ENCODE data around the gene TNRC18.
"Not testable (repeated sequence)": the region's sequence is repeated elsewhere in the genome, so short reads cannot be mapped to it uniquely, and the experiment has no call there.

The TNRC18 gene

DNA sequence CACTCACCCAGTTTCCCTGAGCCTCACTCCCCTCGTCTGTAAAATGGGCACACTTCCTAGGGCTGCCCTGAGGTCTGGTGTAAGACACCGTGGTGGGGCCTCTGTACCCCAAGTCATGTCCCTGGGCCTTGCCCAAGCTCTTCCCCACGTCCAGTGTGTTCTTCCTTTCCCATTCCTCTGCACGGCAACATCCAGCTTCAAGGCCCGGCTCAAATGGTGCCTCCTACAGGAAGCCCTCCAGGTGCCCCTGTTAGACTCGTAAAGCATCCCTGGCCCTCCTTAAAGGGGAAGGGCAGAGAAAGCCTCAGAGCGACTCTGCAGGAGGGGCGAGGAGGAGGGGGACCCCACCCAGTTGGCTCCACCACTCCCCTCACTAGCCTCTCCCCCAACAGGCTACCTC lies 132.3 kb downstream of the TNRC18 start:
- DNase-seq (ENCODE audit: low read depth) = no peak

DNA sequence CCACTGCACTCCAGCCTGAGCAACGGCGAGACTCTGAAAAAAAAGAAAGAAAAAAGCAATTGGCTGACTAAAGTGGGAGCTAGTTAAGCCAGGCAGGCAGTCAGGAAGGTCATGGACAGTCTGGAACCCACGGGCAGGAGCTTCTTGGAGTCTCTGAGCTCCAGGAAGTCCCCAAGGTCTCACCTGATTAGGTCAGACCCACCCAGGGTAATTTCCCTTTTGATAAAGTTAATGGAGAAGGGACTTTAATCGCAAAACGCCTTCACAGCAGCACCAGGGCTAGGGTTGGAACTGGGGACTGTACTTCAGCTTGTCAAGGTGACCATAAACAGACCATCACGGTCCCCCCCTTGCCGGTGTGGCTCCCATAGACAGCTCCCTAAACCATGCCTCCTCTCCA lies 134.3 kb downstream of the TNRC18 start:
- DNase-seq (ENCODE audit: low read depth) = no peak

DNA sequence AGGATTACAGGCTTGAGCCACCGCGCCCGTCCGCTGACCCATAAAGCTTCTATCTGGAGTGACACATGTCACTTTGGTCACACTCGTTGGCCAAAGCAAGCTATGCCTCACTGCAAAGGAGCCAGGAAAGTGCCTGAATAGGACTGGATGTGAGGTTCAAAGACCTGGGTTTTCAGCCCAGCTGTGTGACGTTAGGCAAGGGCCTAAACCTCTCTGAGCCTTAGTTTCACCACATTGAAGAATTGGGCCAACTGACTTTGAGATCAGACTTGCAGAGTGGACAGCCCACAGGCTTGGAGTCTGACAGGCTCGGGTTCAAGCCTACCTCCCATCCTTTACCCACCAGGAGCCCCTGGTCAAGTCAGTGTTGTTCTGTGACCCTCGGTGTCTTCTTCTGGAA lies 135.1 kb downstream of the TNRC18 start:
- DNase-seq (ENCODE audit: low read depth) = not testable (repeated sequence)

DNA sequence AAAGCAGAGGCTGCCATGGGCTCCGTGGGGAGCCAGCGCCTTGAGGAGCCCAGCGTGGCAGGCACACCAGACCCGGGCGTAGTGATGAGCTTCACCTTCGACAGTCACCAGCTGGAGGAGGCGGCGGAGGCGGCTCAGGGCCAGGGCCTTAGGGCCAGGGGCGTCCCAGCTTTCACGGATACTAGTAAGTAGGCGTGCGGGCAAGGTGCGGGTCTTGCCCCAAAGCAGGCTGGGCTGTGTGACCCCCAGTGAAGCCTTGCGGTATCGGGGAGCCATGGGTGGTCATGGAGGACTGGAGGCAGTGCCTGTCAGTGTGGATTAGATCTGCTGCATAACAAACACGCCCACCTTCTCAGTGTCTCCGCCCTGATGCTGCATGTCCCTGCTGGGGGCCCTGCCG lies 135.8 kb downstream of the TNRC18 start:
- DNase-seq (ENCODE audit: low read depth) = no peak

DNA sequence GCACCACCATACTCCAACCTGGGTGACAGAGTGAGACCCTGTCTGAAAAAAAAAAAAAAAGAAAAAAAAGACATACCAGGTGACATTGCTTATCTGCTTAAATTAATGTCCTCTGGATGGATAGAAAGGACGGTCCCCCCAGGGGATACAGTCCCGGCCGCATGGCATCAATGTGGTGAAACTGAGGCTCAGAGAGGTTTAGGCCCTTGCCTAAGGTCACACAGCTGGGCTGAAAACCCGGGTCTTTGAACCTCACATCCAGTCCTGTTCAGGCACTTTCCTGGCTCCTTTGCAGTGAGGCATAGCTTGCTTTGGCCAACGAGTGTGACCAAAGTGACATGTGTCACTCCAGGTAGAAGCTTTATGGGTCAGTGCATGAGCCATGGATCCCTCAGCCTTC lies 136.3 kb downstream of the TNRC18 start:
- not testable (repeated sequence) for DNase-seq (ENCODE audit: low read depth)

DNA sequence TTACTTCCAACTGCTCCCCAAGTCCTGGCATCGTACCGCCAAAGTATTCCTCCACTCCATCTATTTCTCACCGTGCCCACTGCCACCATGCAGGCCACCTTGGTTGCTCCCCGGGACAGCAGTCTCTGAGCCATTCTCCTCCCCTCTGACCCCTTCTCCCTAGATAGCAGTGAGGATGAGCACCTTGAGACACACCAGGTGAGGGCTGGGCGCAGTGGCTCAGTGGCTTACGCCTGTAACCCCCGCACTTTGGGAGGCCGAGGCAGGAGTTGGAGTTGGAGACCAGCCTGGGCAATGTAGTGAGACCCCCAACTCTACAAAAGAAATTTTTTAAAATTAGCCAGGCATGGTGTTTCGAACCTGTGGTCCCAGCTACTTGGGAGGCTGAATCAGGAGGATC lies 136.7 kb downstream of the TNRC18 start:
- DNase-seq (ENCODE audit: low read depth) = no peak

DNA sequence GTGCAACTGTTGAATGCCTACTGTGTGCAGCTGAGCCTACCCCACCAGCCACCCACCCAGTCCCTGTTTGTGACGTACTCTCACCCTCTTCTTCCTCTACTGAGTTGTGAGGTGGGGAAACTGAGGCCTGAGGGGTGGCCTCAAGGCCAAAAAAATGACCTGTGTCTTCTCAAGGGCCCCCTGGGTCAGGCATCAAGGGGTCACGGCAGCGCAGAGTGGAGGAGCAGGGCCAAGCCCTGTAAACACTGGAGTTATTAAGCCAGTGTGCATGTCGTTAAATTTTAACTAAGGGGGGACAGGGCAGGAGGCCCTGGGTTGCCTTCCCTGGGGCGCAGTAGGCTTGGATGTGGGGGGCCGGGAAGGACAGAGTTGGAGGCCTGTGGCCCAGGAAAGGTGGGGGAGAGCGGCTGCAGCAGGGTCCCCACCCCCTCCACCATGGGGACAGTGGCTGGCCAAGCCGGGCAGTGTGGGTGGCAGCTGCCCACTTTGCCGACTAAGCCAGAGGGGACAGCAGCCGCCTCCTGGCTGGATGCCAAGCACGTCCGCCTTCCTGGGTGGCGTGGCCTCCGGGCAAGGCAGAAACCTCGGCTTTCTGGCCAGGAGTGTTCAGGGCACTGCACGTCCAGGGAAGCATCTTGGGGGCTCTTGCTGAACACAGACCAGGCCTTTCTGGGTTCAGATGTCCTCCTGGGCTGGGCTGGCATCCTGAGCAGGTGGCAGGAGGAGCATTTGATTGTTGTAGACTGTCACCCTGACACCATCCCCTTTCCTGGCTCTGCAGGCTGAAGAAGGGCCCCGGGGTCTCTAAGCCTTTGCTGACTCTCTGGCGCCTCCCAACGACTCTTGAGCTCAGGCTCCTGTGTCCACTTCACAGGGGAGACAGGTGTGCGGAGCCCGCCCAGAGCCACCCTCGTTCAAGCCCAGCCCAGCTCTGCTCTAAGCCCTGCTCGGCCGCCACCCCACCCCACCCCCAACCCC lies 139.0 kb downstream of the TNRC18 start:
- DNase-seq (ENCODE audit: low read depth) = no peak

DNA sequence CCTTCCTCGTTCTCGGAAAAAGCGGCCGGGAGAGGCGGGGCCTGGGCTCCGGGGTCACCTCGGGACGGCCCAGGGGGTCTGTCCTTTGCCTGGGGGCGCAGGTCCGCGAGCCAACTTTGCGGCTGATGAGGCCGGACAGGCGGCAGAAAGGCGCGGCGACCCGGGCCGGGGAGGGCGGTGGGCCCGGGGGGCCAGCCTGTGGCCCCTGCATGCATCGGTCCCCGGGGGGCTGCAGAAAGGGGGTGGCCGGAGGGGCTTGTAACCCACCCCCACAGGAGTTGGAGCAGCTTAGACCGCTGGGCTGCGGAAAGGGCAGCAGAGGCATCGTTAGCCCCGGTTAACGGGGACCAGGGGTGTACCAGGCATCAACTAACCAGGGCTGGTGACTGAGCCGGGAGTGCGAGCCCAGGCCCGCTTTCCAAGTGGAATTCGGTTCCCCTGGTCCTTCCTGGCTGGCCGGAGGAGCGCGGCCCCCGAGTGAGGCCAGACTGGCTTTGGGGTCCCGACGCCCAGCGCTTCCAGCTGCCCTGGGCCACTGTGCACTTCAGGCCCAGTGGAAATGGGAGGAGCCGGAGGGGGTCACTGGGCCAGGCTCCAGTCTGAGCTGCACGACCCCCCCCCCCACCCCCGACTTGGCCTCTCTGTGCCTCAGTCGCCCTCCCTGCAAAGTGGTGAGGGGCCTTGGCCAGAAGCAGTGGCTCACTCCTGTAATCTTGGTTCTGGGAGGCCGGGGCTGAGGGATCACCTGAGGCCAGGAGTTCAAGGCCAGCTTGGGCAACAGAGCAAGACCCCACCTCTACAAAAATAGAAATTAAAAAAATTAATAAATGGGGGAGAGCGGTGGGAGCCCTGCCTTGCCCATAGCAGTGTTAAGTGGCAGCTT lies 140.0 kb downstream of the TNRC18 start:
- DNase-seq (ENCODE audit: low read depth) = no peak

DNA sequence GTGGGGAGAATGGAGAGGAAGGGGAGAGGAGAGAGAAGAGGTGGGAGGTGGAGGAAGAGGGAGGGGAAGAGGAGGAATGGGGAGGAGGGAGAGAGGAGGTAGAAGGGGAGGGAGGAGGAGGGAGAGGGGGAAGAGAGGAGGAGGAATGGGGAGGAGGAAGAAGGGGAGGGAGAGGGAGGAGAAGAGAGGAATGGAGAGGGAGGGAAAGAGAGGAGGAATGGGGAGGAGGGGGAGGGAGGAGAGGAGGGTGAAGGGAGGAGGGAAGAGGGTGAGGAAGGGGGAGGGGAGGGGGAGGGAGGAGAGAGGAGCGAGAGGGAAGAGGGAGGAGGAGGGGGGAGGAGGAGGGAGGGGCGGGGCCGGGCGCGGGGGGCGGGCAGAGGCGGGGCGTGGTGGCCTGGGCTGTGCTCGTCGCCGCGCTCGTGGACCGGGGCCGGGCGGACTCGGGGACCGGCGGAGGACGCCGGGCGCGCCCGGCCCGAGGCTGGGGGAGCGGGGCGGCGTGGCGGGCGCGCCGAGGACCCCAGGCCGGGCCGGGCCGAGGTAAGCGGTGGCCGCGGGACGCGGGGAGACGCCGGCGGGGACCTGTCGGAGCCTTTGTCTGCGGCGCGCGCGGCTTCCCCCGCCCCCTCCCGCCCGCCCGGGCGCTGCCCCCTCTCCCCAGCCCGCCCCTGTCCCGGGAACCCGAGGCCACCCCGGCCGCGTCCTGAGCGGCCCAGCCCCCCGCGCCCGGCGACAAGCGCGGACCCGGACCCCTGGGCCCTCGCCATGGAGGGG lies 140.9 kb downstream of the TNRC18 start, which contains the start of gene SLC29A4:
Gene SLC29A4, plus strand, starts transcription at position 401 of the 774 bp plus-strand sequence. CDS start 4,874 bp downstream, outside the sequence.
- DNase-seq (ENCODE audit: low read depth) = no peak

DNA sequence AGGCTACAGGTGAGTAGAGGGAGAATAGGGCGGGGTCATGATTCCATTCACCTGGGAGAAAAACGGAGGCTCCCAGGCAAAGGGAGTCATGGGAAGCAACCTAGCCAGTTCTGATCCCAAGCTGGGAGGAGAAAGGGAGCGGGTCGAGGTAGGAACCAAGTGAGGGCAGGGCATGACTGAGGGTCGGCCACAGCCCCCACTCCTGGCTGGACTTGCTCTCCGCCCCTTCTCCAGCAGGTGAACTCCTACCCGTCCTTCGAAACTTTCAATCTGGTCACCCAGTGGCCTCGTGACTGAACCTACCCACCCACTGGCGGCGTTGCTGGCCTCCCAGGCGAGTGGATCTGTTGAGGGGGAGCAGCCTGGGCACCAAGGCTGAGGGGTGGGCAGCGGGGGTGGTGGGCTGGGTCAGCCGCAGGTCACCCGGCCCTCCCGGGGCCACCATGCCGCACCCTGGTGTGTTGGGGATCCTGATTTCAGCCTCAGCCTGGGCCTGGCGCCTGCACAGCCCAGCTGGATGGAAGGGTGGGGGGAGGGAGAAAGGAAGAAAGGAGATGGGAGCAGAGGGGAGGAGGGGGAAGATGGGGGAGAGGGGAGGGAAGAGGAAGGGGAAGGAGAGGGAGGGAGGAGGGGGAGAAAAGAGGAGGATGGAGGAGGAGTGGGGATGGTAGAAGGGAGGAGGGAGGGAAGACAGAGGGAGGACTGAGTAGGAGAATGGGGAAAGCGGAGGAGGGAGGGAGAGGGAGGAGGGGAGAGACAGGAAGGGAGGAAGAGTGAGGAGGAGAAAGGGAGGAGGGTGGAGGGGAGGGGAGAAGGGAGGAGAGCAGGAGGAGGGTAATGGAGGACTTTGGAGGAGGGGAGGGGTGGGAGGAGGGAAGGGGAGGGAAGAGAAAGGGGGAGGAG lies 141.8 kb downstream of the TNRC18 start:
- DNase-seq (ENCODE audit: low read depth) = not testable (repeated sequence)

DNA sequence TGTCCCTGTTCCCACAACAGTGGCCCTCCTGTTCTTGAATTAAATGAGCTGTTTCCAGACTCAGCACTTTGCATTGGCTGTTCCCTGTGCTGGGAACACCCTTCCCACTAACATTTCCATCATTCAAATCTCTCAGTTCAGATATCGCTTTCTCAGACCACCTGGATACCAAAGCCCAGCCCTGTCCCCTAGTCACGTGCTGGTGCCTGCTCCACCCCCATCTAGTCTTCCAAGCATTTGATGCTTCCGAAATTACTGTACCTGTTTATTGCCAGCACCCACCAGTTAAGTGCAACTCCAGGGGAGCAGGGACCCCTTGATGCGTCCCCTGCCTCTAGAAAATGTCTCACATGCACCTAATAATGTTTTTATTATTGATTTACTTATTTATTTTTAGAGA lies 143.9 kb downstream of the TNRC18 start:
- DNase-seq (ENCODE audit: low read depth) = no peak

DNA sequence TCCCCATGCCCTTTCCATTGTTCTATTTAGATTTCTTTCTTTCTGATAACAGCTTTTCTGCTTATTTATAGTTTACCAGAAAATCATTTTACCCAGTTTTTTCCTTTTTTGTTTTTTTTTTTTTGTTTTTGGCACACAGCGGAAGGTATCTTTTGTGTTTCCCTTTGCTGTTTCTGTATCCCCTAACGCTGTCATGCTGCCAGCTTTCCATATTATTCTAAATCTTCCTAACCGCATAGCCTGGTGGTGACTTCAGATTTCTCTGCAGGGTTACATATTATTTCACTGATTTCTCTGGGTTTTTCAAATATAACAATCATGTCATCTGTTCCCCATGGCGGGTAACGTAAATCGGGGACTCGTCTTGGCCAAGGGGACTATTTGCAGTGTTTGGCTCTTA lies 144.9 kb downstream of the TNRC18 start:
- peak; percentile 10 for DNase-seq (ENCODE audit: low read depth)

DNA sequence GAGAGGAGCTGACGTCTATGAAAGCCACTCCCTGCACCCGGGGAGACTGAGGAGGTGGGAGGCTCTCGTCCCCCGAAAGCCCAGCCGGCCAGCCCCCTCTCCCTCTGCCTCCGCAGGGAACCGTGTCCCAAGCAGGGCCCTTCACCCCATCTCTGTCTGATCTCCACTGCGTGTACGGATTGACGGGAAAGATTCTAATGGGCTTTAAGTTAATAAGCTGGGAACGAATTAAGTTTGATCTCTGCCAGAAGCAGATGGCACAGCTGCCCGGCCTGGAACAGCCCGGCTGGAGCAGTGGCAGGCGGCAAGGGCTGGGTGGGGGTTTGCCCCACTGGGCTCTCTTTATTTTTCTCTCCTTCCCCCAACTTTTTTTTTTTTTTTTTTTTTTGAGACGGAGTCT lies 147.0 kb downstream of the TNRC18 start:
- no peak for DNase-seq (ENCODE audit: low read depth)

DNA sequence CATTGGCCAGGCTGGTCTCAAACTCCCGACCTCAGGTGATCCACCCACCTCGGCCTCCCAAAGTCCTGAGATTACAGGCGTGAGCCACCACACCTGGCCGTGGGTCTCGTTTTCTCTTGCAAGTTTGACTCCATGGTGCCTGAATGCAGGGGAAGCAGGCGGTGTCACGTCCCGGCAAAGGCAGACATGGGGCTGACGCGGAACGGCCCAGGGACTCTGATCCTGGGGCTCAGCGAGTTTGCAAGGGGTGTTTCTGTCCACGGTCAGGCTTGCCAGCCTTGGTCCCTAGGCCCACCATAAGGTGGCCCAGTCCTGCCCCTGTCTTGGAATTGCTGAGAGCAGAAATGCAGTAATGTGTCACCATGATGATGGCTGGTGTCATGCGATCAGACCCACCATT lies 147.5 kb downstream of the TNRC18 start:
- not testable (repeated sequence) for DNase-seq (ENCODE audit: low read depth)

DNA sequence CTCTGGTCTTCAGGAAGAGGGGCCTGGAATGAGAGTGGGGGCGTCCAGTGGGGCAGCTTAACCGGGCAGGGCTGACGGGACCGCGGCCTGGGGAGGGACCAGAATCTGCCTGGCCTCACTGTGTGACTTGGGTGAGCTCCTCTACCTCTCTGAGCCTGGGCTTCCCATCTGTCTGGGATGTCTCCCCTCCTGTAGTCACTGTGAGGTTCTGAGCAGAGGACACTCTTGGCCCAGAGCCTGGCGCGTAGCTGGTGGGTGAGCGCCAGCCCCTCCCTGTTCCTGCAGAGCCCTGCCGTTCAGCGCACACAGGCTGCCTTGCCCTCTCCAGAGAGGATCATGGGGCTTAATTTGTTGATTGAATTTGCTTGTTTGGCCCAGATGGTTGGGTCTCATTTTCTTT lies 148.1 kb downstream of the TNRC18 start:
- not testable (repeated sequence) for DNase-seq (ENCODE audit: low read depth)

DNA sequence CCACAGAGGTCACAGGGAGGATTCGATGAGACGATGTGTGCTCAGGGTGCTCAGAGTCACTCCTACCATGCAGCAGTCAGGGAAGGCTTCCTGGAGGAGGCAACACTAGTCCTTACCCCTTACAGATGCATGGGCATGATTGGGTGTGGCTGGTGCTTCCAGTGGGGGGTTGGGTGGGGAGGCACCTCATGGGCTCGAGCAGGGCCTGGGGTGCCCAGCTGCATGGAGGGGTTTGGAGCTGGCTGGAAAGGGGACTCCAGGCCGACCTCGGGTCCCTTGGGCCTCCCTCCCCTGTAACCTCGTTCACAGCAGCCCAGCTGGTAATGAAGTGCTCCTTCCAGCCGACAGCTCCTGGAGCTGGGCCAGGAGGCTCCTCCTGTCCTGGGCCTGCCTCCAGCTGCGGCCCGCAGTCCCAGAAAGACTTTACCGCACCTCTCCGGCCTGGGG lies 148.6 kb downstream of the TNRC18 start:
- DNase-seq (ENCODE audit: low read depth) = not testable (repeated sequence)

DNA sequence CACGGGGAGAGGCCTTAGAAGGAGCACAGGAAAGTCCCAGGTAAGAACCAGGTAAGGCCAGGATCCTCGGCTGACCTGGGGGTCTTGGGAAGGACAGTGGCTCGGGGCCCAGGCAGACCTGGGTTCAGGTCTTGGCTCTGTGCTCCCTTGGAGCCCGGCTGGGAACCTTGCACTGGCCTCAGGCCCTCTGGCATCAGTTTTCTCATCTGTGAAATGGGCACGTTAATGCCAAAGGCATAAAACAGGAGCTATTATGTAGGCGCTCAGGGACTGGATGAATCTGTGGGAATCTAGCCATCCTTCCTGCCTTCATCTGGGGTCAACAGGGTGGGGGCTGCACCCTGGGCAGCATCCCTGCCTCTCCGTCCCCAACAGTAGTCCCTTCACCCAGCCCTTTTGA lies 149.2 kb downstream of the TNRC18 start:
- DNase-seq (ENCODE audit: low read depth) = no peak

DNA sequence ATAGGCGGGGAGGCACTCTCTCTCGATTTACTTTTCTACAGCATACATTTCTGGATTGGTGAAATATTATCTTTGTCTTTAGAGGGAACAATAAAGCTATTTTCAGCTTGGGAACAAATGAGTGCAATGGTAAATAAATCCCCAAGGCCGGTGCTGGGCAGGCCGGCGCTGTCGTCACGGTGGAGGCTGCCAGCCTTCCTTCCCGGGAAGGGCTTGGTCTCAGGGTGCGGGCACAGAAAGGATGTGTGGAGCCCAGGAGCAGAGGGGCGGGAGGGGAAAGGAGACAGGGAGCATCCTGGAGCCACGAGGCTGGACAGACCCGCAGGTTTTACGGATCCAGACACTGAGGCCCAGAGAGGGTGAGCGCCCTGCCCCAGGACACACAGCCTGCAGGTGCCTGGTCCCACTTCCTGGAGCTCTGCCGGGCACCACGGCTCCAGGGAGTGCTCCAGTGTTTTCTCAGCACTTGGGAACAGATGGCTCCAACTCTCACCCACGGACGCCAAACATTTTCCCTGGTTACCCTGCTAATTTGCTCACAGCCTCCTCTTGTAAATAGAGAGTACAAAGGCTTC lies 149.7 kb downstream of the TNRC18 start:
- DNase-seq (ENCODE audit: low read depth) = not testable (repeated sequence)

DNA sequence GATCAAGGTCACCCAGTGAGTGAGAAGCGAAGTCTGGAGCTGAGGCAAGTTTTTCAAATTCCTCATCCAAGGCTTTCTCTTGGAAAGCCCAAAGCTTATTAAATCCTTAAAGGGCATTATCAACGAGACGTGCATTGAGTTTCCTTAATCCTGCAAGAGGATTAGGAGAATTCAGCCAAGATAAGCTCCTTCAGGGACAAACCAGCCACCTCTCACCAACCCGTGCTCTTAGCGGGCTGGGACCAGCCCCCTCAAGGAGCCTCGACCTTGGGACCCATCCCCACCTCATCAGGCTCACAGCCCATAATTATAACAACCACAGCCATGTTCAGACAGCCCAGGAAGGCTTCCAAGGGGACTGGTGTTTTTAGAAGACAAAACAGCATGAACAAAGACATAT lies 152.8 kb downstream of the TNRC18 start:
- no peak for DNase-seq (ENCODE audit: low read depth)

DNA sequence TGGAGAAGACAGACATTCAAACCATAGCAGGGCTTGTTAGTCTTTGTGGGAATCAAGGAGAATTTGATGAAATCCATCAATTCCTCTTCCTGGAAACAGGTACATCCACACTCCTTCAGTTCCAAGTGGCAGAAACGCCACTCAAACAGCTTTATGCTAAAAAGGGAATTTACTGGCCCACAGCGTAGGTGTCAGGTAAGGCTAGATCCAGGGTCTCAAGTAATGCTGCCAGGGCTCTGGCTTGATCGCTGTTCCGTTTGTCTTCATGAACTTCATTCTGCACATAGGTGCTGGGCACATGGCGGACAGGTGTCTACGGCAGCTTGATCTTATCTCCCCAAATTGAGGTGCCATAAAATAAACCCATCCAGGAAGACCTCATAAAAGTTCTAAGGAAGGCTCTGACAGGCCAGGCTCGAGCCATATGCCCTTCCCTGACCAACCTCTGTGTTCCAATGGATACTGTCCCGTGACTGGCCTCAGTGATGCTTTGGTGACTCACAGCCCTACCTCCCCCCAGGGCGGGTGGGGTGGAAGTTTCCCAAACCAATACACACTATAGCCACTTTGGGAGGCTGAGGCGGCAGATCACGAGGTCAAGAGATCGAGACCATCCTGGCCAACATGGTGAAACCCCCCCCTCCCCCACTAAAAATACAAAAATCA lies 153.5 kb downstream of the TNRC18 start:
- DNase-seq (ENCODE audit: low read depth) = not testable (repeated sequence)
